ENCODE data around the gene GABRG1.

Gene GABRG1

GRCh38 chr4:46123913-46124755, at the start of gene GABRG1:
TSS of gene GABRG1 (minus strand) at chr4:46124054. CDS start at chr4:46123913, 141 bp downstream.
- DNase-seq, result no peak

- no peak for DNase-seq
Observed at GRCh38 chr4:46146993-46147392, 23.1 kb upstream of the GABRG1 start.

GRCh38 chr4:46131498-46132057, 7.7 kb upstream of the GABRG1 start:
- no peak for DNase-seq

GRCh38 chr4:46124773-46125413, 1.0 kb upstream of the GABRG1 start:
- DNase-seq, result peak; percentile 6

- no peak for DNase-seq
Observed at GRCh38 chr4:46081674-46082073, 42.2 kb downstream of the GABRG1 start.

GRCh38 chr4:46081248-46081647, 42.6 kb downstream of the GABRG1 start:
- no peak for DNase-seq

GRCh38 chr4:46073778-46074177, 50.1 kb downstream of the GABRG1 start:
- no peak for DNase-seq

GRCh38 chr4:46051392-46051791, 72.5 kb downstream of the GABRG1 start:
- no peak for DNase-seq

- no peak for DNase-seq
Observed at GRCh38 chr4:46032056-46032455, 91.8 kb downstream of the GABRG1 start.

GRCh38 chr4:46016306-46016705, 107.5 kb downstream of the GABRG1 start:
- no peak for DNase-seq

- DNase-seq, result no peak
Observed at GRCh38 chr4:45992728-45993127, 131.1 kb downstream of the GABRG1 start.

GRCh38 chr4:45989775-45990174, 134.1 kb downstream of the GABRG1 start:
- DNase-seq, result no peak

- no peak for DNase-seq
Observed at GRCh38 chr4:45987858-45988257, 136.0 kb downstream of the GABRG1 start.

Measured in RPMI8226 (cell line).